Middle frontal gyrus (tissue), 1 donor: ENCODE results near the gene TFIP11.

Experiments
- DNase-seq: peaks from one replicate; pipeline ENCODE4 v3.0.0-alpha.2; 2015; ENCODE audit warnings: low spot score; ENCODE audit errors: extremely low spot score

TFIP11 gene

GRCh38 chr22:26479792-26480610, 32.3 kb downstream of the TFIP11 start:
- DNase-seq = no peak

GRCh38 chr22:26479043-26479791, 33.1 kb downstream of the TFIP11 start:
- no peak for DNase-seq

GRCh38 chr22:26477341-26477731, 34.9 kb downstream of the TFIP11 start:
- DNase-seq = no peak

GRCh38 chr22:26476705-26477340, 35.5 kb downstream of the TFIP11 start:
- DNase-seq = no peak

- no peak for DNase-seq
These were observed 37.6 kb downstream of the TFIP11 start for GRCh38 chr22:26474682-26475081.

GRCh38 chr22:26471522-26471921, 40.8 kb downstream of the TFIP11 start:
- no peak for DNase-seq

GRCh38 chr22:26470807-26471206, 41.5 kb downstream of the TFIP11 start:
- DNase-seq = no peak

GRCh38 chr22:26466196-26466595, 46.1 kb downstream of the TFIP11 start:
- no peak for DNase-seq

GRCh38 chr22:26464312-26464711, 48.0 kb downstream of the TFIP11 start:
- no peak for DNase-seq

GRCh38 chr22:26463688-26464087, 48.6 kb downstream of the TFIP11 start:
- DNase-seq = no peak

GRCh38 chr22:26463101-26463661, 49.1 kb downstream of the TFIP11 start:
- DNase-seq = no peak

GRCh38 chr22:26462641-26463040, 49.6 kb downstream of the TFIP11 start:
- DNase-seq = no peak

GRCh38 chr22:26462051-26462450, 50.2 kb downstream of the TFIP11 start:
- no peak for DNase-seq

- DNase-seq = no peak
These were observed 51.0 kb downstream of the TFIP11 start for GRCh38 chr22:26461188-26461810.

- DNase-seq = no peak
These were observed 52.1 kb downstream of the TFIP11 start for GRCh38 chr22:26460202-26460601.

GRCh38 chr22:26457661-26458272, 54.5 kb downstream of the TFIP11 start:
- DNase-seq = no peak

GRCh38 chr22:26453812-26454500, 58.3 kb downstream of the TFIP11 start:
- no peak for DNase-seq

GRCh38 chr22:26453216-26453615, 59.1 kb downstream of the TFIP11 start:
- DNase-seq = no peak

- DNase-seq = no peak
These were observed 59.8 kb downstream of the TFIP11 start for GRCh38 chr22:26452236-26453016.
